Fibroblast of lung (primary cell): ENCODE data around the gene OFD1. TPM values are rescaled to one million over a fixed set of nuclear protein-coding genes. Genes with fewer than 3 reads are reported as not detected.

Experiments used
- DNase-seq, 2 donors: peaks; one replicate each; pipeline versions ENCODE4 v3.0.0 to v3.0.0-alpha.2; 2010; ENCODE audit warnings: low read depth in 2 of 2
- H2AFZ ChIP-seq: 2 replicates; pipeline ENCODE4 v1.5.1; 2012; ENCODE audit warnings: low read length, control low read depth, inconsistent platforms
- H3K27ac ChIP-seq: 2 replicates; pipeline ENCODE4 v1.5.1; 2011; ENCODE audit warnings: low read length, control low read depth; ENCODE audit not compliant: insufficient read depth
- H3K27me3 ChIP-seq: 2 replicates; pipeline ENCODE4 v1.5.1; 2011; ENCODE audit warnings: mild to moderate bottlenecking, low read length; ENCODE audit not compliant: control insufficient read depth, insufficient read depth
- H3K36me3 ChIP-seq: 2 replicates; pipeline ENCODE4 v1.5.1; 2011; ENCODE audit warnings: low read length; ENCODE audit not compliant: control insufficient read depth, insufficient read depth
- H3K4me1 ChIP-seq: 2 replicates; pipeline ENCODE4 v1.5.1; 2011; ENCODE audit warnings: low read length; ENCODE audit not compliant: control insufficient read depth, insufficient read depth; ENCODE audit errors: extremely low read depth
- H3K4me2 ChIP-seq: 2 replicates; pipeline ENCODE4 v1.5.1; 2011; ENCODE audit warnings: low read length, control low read depth; ENCODE audit not compliant: insufficient read depth; ENCODE audit errors: extremely low read depth
- H3K4me3 ChIP-seq, 4 experiments: fragments of 200-600 bp in 1 of 4; sonication (generic) in 1 of 4; replicated peaks in 1 of 4; 2 replicates each; pipeline ENCODE4 v1.5.1; 2011 to 2016; ENCODE audit warnings: low read length in 4 of 4, low read depth in 3 of 4, mild to moderate bottlenecking in 3 of 4, control low read depth in 2 of 4, inconsistent platforms in 1 of 4, mixed read lengths in 1 of 4; ENCODE audit not compliant: insufficient read depth in 1 of 4; ENCODE audit errors: control extremely low read depth in 1 of 4
- H3K79me2 ChIP-seq: 2 replicates; pipeline ENCODE4 v1.5.1; 2012; ENCODE audit warnings: mild to moderate bottlenecking, low read length, inconsistent platforms; ENCODE audit not compliant: control insufficient read depth, insufficient read depth
- H3K9ac ChIP-seq: 2 replicates; pipeline ENCODE4 v1.5.1; 2011; ENCODE audit warnings: mild to moderate bottlenecking, low read length, control low read depth; ENCODE audit not compliant: insufficient read depth
- H3K9me3 ChIP-seq: 2 replicates; pipeline ENCODE4 v1.5.1; 2012; ENCODE audit warnings: low read depth, low read length; ENCODE audit not compliant: control insufficient read depth, insufficient read depth
- H4K20me1 ChIP-seq: 2 replicates; pipeline ENCODE4 v1.5.1; 2011; ENCODE audit warnings: low read length; ENCODE audit not compliant: control insufficient read depth, insufficient read depth; ENCODE audit errors: extremely low read depth
- CTCF ChIP-seq, 2 donors: IDR thresholded peaks in 1 of 2; conservative IDR thresholded peaks in 1 of 2; 1 replicate in 1 of 2; 2 replicates in 1 of 2; pipeline ENCODE4 v1.5.1; 2011 to 2012; ENCODE audit warnings: low read length in 2 of 2, control low read depth in 1 of 2, inconsistent platforms in 1 of 2, low read depth in 1 of 2, mild to moderate bottlenecking in 1 of 2
- EZH2 ChIP-seq: IDR thresholded peaks from 2 replicates; pipeline ENCODE4 v1.5.1; 2012; ENCODE audit warnings: low read length, control low read depth, mild to moderate bottlenecking; ENCODE audit errors: missing control alignments
- polyA plus RNA-seq, 2 donors: library from polyadenylated mRNA; depleted of rRNA in 1 of 2; stranded (reverse) in 1 of 2; unstranded in 1 of 2; fragments of >200 nt; gene quantifications; 2 replicates each; pipeline ENCODE4 v1.2.1, GENCODE V29; 2011 to 2012; ENCODE audit warnings: missing spikeins in 1 of 2
- total RNA-seq: library from RNA; depleted of rRNA; stranded (reverse); fragments of >200 nt; gene quantifications from 2 replicates; pipeline ENCODE4 v1.2.1, GENCODE V29; 2014

The OFD1 gene
- total and polyA plus RNA-seq, 2 donors (not counting 1 experiment from before 2014, with no cell fraction given), result 7.6 to 15.5 TPM

GRCh38 chrX:13798184-13798583 lies 63.6 kb downstream of the OFD1 start:
- TF ChIP-seq CTCF (conservative IDR thresholded peaks at IDR 0.05 in 1 of 2, IDR thresholded peaks at IDR 0.05 in 1 of 2; ENCODE audit: low read depth in 1 of 2, low read length in 2 of 2) (no peak), EZH2 (no peak)
- Histone ChIP-seq H3K9me3 (no peaks in the 10 kb centered on the region), H3K27me3 (no peaks in the 10 kb centered on the region), H2AFZ (no peak overlapping the region), H3K27ac (no peak overlapping the region), H3K4me1 (no peaks in the 10 kb centered on the region), H3K4me2 (no peak overlapping the region), H3K79me2 (no peaks in the 10 kb centered on the region), H3K36me3 (no peaks in the 10 kb centered on the region), H3K4me3 (no peak overlapping the region), H4K20me1 (no peaks in the 10 kb centered on the region), H3K9ac (no peak overlapping the region)
- no peak for DNase-seq

- H3K4me3 ChIP-seq, result no peak overlapping the region
- no peaks in the 10 kb centered on the region for H3K4me1 ChIP-seq
- H3K4me2 ChIP-seq, result no peak overlapping the region
- H4K20me1 ChIP-seq, result no peaks in the 10 kb centered on the region
- no peaks in the 10 kb centered on the region for H3K9me3 ChIP-seq
- H3K27ac ChIP-seq, result no peak overlapping the region
- no peak overlapping the region for H2AFZ ChIP-seq
- no peaks in the 10 kb centered on the region for H3K79me2 ChIP-seq
- H3K36me3 ChIP-seq, result no peaks in the 10 kb centered on the region
- no peak for DNase-seq
- TF ChIP-seq EZH2, result no peak
- TF ChIP-seq CTCF (conservative IDR thresholded peaks at IDR 0.05 in 1 of 2, IDR thresholded peaks at IDR 0.05 in 1 of 2; ENCODE audit: low read depth in 1 of 2, low read length in 2 of 2), result no peak
- H3K27me3 ChIP-seq, result no peaks in the 10 kb centered on the region
- H3K9ac ChIP-seq, result no peak overlapping the region
Observed at GRCh38 chrX:13803116-13803515, 68.6 kb downstream of the OFD1 start.

GRCh38 chrX:13805241-13805640 lies 70.7 kb downstream of the OFD1 start:
- Histone ChIP-seq H3K79me2 (no peaks in the 10 kb centered on the region), H3K4me2 (no peak overlapping the region), H3K9ac (no peak overlapping the region), H4K20me1 (no peaks in the 10 kb centered on the region), H3K36me3 (no peaks in the 10 kb centered on the region), H3K4me1 (no peaks in the 10 kb centered on the region), H3K9me3 (no peaks in the 10 kb centered on the region), H3K27ac (no peak overlapping the region), H3K27me3 (no peaks in the 10 kb centered on the region), H3K4me3 (no peak overlapping the region), H2AFZ (no peak overlapping the region)
- no peak for TF ChIP-seq EZH2
- no peak for TF ChIP-seq CTCF (conservative IDR thresholded peaks at IDR 0.05 in 1 of 2, IDR thresholded peaks at IDR 0.05 in 1 of 2; ENCODE audit: low read depth in 1 of 2, low read length in 2 of 2)
- DNase-seq, result no peak
